DND-41 (cell line): ENCODE measurements around the gene SOX12.

ENCODE experiments used
- ATAC-seq: fragments of 200-7000 bp; cut with Tn5 transposase; 3 replicates; pipeline ENCODE4 v1.9.1; 2021; ENCODE audit warnings: low read depth; ENCODE audit not compliant: insufficient read depth
- DNase-seq: peaks from one replicate; pipeline ENCODE4 v3.0.0-alpha.2; 2020
- H2AFZ ChIP-seq: 2 replicates; pipeline ENCODE4 v1.6.0; 2012; ENCODE audit warnings: low read depth, low read length
- H3K27ac ChIP-seq: 2 replicates; pipeline ENCODE4 v1.5.1; 2012; ENCODE audit warnings: low read length, inconsistent platforms
- H3K27me3 ChIP-seq: fragments of 200-600 bp; sonication (generic); 2 replicates; pipeline ENCODE4 v1.6.0; 2012; ENCODE audit warnings: low read length, mild to moderate bottlenecking, inconsistent platforms; ENCODE audit not compliant: insufficient read depth, poor library complexity
- H3K36me3 ChIP-seq: 2 replicates; pipeline ENCODE4 v1.5.1; 2012; ENCODE audit warnings: low read length, inconsistent platforms; ENCODE audit not compliant: insufficient read depth
- H3K4me1 ChIP-seq: 2 replicates; pipeline ENCODE4 v1.5.1; 2012; ENCODE audit warnings: mild to moderate bottlenecking, low read length; ENCODE audit not compliant: insufficient read depth
- H3K4me2 ChIP-seq: 2 replicates; pipeline ENCODE4 v1.6.0; 2012; ENCODE audit warnings: mild to moderate bottlenecking, moderate library complexity, low read length, inconsistent platforms; ENCODE audit not compliant: insufficient read depth
- H3K4me3 ChIP-seq, 2 experiments: fragments of 200-600 bp in 1 of 2; shearing (Covaris generic) in 1 of 2; 2 replicates each; pipeline ENCODE4 v1.5.1; 2012 to 2016; ENCODE audit warnings: inconsistent platforms in 2 of 2, low read length in 2 of 2, mild to moderate bottlenecking in 2 of 2, low read depth in 1 of 2, moderate library complexity in 1 of 2
- H3K79me2 ChIP-seq: 2 replicates; pipeline ENCODE4 v1.6.0; 2012; ENCODE audit warnings: low read length, inconsistent platforms; ENCODE audit not compliant: insufficient read depth
- H3K9ac ChIP-seq: 2 replicates; pipeline ENCODE4 v1.6.0; 2012; ENCODE audit warnings: low read depth, mild to moderate bottlenecking, inconsistent platforms, low read length, moderate library complexity
- H3K9me3 ChIP-seq: 2 replicates; pipeline ENCODE4 v1.5.1; 2012; ENCODE audit warnings: low read length, moderate library complexity, mild to moderate bottlenecking, inconsistent platforms; ENCODE audit not compliant: insufficient read depth, severe bottlenecking
- H4K20me1 ChIP-seq: 2 replicates; pipeline ENCODE4 v1.6.0; 2012; ENCODE audit warnings: low read length; ENCODE audit not compliant: insufficient read depth
- CTCF ChIP-seq: IDR thresholded peaks from 2 replicates; pipeline ENCODE4 v1.5.1; 2012; ENCODE audit warnings: borderline replicate concordance, low read length, moderate library complexity, mild to moderate bottlenecking; ENCODE audit not compliant: poor library complexity, severe bottlenecking; ENCODE audit errors: extremely low read depth
- EZH2 ChIP-seq: IDR thresholded peaks from 3 replicates; pipeline ENCODE4 v1.6.1; 2012; ENCODE audit warnings: borderline replicate concordance, low read depth, mild to moderate bottlenecking, moderate library complexity, low read length, inconsistent platforms; ENCODE audit not compliant: severe bottlenecking

Gene SOX12

GRCh38 chr20:326645-327185 lies 1.4 kb downstream of the SOX12 start:
- peaks cover 14% of the 10 kb centered on the region; the same call in 1 of the 2 replicates for H3K36me3 ChIP-seq
- peaks cover 60% of the 10 kb centered on the region for H3K4me1 ChIP-seq
- H3K9me3 ChIP-seq: no peaks in the 10 kb centered on the region
- DNase-seq: no peak
- peak overlapping the region; percentile 93 for H3K4me2 ChIP-seq
- peak overlapping the region; percentile 64 for H3K9ac ChIP-seq
- H3K27ac ChIP-seq: peak overlapping the region; percentile 39; the same call in 1 of the 2 replicates
- no peak for TF ChIP-seq EZH2
- TF ChIP-seq CTCF: no peak
- ATAC-seq: no peak
- peak overlapping the region; percentile 29 to 63; a peak in 3 of 4 replicates for H3K4me3 ChIP-seq
- H3K79me2 ChIP-seq: peaks cover 14% of the 10 kb centered on the region
- H2AFZ ChIP-seq: peak overlapping the region; percentile 85
- peaks cover 30% of the 10 kb centered on the region for H4K20me1 ChIP-seq
- no peaks in the 10 kb centered on the region for H3K27me3 ChIP-seq

GRCh38 chr20:327186-328026 lies 2.1 kb downstream of the SOX12 start:
- peak; percentile 36 for ATAC-seq
- DNase-seq: peak; percentile 92
- no peak for TF ChIP-seq CTCF
- peak overlapping the region; percentile 11 to 63; a peak in 3 of 4 replicates for H3K4me3 ChIP-seq
- peak overlapping the region; percentile 93 for H3K4me2 ChIP-seq
- peaks cover 14% of the 10 kb centered on the region; the same call in 1 of the 2 replicates for H3K36me3 ChIP-seq
- H2AFZ ChIP-seq: peak overlapping the region; percentile 56; the same call in 1 of the 2 replicates
- peaks cover 30% of the 10 kb centered on the region for H4K20me1 ChIP-seq
- no peaks in the 10 kb centered on the region for H3K27me3 ChIP-seq
- peaks cover 14% of the 10 kb centered on the region for H3K79me2 ChIP-seq
- H3K4me1 ChIP-seq: peaks cover 60% of the 10 kb centered on the region
- H3K9me3 ChIP-seq: no peaks in the 10 kb centered on the region
- H3K9ac ChIP-seq: peak overlapping the region; percentile 64
- peak overlapping the region; percentile 57 for H3K27ac ChIP-seq

GRCh38 chr20:328027-328974 lies 2.9 kb downstream of the SOX12 start:
- Histone ChIP-seq H3K4me1 (peaks cover 60% of the 10 kb centered on the region), H3K79me2 (peaks cover 14% of the 10 kb centered on the region), H4K20me1 (peaks cover 30% of the 10 kb centered on the region), H3K27ac (peak overlapping the region; percentile 57; the same call in 1 of the 2 replicates), H3K9ac (peak overlapping the region; percentile 64; the same call in 1 of the 2 replicates), H3K4me2 (peak overlapping the region; percentile 93), H3K9me3 (no peaks in the 10 kb centered on the region), H3K4me3 (peak overlapping the region in 1 of 2 experiments; percentile 63; a peak in 2 of 4 replicates), H3K27me3 (no peaks in the 10 kb centered on the region), H2AFZ (no peak overlapping the region), H3K36me3 (peaks cover 14% of the 10 kb centered on the region; the same call in 1 of the 2 replicates)
- TF ChIP-seq CTCF (no peak), EZH2 (no peak)
- ATAC-seq (no peak), DNase-seq (no peak)
